Gastroesophageal sphincter (tissue), 3 donors: ENCODE data around the gene GYG1.

Experiments used
- EP300 ChIP-seq: sonication (generic); formaldehyde crosslinking; IDR thresholded peaks from one replicate; pipeline ENCODE4 v1.6.1; 2017; ENCODE audit warnings: antibody characterized with exemption, mild to moderate bottlenecking
- POLR2A ChIP-seq, 2 donors: fragments of 450-650 bp; IDR thresholded peaks; one replicate each; pipeline ENCODE4 v1.6.1; 2017; ENCODE audit warnings: antibody characterized with exemption in 2 of 2, mild to moderate bottlenecking in 2 of 2, moderate library complexity in 1 of 2
- TF ChIP-seq, protein P1 (sequence below), 4 experiments: fragments of 200-600 bp in 2 of 4; fragments of 450-650 bp in 2 of 4; sonication (generic) in 1 of 4; IDR thresholded peaks; one replicate each; pipeline ENCODE4 v1.5.1; 2017 to 2019; ENCODE audit warnings: antibody characterized with exemption in 4 of 4, mild to moderate bottlenecking in 2 of 4, moderate library complexity in 2 of 4

DNA sequence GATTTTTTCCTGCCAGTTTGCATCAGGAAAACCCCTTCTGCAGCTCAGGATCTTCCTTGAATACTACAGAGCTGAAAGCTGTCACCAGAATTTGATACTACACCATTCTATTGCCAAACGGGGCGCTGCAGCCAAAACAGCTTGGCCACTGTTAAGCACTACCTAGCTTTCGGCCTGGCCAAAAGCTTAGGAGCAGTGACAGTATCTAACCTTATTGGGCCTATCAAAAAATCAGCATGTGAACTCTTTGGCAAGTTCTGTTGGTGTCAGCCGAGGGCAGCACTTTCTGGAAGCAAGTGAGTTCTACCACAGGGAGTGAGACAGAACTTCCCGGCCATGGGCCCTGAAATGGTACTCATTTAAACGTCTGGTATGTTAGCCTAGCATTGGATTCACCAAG, 16.1 kb upstream of the GYG1 start:
- no peak for TF ChIP-seq EP300
- TF ChIP-seq, protein P1, sequence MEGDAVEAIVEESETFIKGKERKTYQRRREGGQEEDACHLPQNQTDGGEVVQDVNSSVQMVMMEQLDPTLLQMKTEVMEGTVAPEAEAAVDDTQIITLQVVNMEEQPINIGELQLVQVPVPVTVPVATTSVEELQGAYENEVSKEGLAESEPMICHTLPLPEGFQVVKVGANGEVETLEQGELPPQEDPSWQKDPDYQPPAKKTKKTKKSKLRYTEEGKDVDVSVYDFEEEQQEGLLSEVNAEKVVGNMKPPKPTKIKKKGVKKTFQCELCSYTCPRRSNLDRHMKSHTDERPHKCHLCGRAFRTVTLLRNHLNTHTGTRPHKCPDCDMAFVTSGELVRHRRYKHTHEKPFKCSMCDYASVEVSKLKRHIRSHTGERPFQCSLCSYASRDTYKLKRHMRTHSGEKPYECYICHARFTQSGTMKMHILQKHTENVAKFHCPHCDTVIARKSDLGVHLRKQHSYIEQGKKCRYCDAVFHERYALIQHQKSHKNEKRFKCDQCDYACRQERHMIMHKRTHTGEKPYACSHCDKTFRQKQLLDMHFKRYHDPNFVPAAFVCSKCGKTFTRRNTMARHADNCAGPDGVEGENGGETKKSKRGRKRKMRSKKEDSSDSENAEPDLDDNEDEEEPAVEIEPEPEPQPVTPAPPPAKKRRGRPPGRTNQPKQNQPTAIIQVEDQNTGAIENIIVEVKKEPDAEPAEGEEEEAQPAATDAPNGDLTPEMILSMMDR (IDR thresholded peaks at IDR 0.05), result no peak
- no peak for TF ChIP-seq POLR2A (IDR thresholded peaks at IDR 0.05)
